HCT116 (cell line): ENCODE results near the gene CETP. TPM values are rescaled to one million over a fixed set of nuclear protein-coding genes. Genes with fewer than 3 reads are reported as not detected.

Experiments used
- ATAC-seq: fragments of 200-7000 bp; cut with Tn5 transposase; 2 replicates; pipeline ENCODE4 v1.9.1; 2020; ENCODE audit warnings: mild to moderate bottlenecking, moderate library complexity
- BruUV-seq: library from RNA; stranded (reverse); fragments of 400-500 nt; replicated peaks from 2 replicates; lab custom pipeline; 2021; lab: Mats Ljungman, UMichigan
- CTCF ChIA-PET: fragments of 300-600 bp; sonication (Branson Sonifier 250); formaldehyde crosslinking; loops from one replicate; lab custom pipeline; 2021; ENCODE audit warnings: antibody characterized with exemption; lab: Charles Lee
- POLR2A ChIA-PET: fragments of 300-600, 350-600 bp; sonication (Branson Sonifier 250); formaldehyde crosslinking; loops from one replicate; lab custom pipeline; 2021; ENCODE audit warnings: antibody characterized with exemption; lab: Charles Lee
- RAD21 ChIA-PET, 2 experiments: fragments of 300-600 bp; sonication (Branson Sonifier 250); formaldehyde crosslinking; loops; one replicate each; lab custom pipeline; 2023; ENCODE audit warnings: low total read pairs in 2 of 2; ENCODE audit not compliant: uncharacterized antibody in 2 of 2, unreplicated experiment in 2 of 2, low non-redundant PET in 1 of 2; lab: Charles Lee
- DNase-seq: peaks from one replicate; pipeline ENCODE4 v3.0.0-alpha.2; 2010; ENCODE audit warnings: low read depth, low spot score
- H2AFZ ChIP-seq: fragments of 200-600 bp; shearing (Covaris generic), sonication (generic); 2 replicates; pipeline ENCODE4 v1.6.1; 2017; ENCODE audit warnings: low read depth, mixed run types, mixed read lengths, antibody characterized with exemption, low read length; ENCODE audit not compliant: poor library complexity, severe bottlenecking
- H3K27ac ChIP-seq: 2 replicates; pipeline ENCODE4 v1.5.1; 2012; ENCODE audit warnings: low read depth, low read length
- H3K27me3 ChIP-seq: fragments of 200-600 bp; sonication (generic); 2 replicates; pipeline ENCODE4 v1.6.1; 2016; ENCODE audit warnings: mixed run types, low read length, mixed read lengths; ENCODE audit not compliant: insufficient read depth
- H3K36me3 ChIP-seq, 2 experiments: fragments of 200-500 bp in 1 of 2; fragments of 200-600 bp in 1 of 2; sonication (Bioruptor generic) in 1 of 2; sonication (generic) in 1 of 2; 2 replicates each; pipeline versions ENCODE4 v1.5.1 to v1.6.1; 2014 to 2016; ENCODE audit warnings: low read length in 2 of 2, inconsistent platforms in 1 of 2, mixed read lengths in 1 of 2, mixed run types in 1 of 2; ENCODE audit not compliant: insufficient read depth in 2 of 2, control insufficient read depth in 1 of 2
- H3K4me1 ChIP-seq, 2 experiments: fragments of 200-600 bp in 1 of 2; sonication (generic) in 1 of 2; 2 replicates each; pipeline versions ENCODE4 v1.5.1 to v1.6.1; 2012 to 2017; ENCODE audit warnings: low read length in 2 of 2, inconsistent platforms in 1 of 2, mild to moderate bottlenecking in 1 of 2, mixed read lengths in 1 of 2, mixed run types in 1 of 2, moderate library complexity in 1 of 2; ENCODE audit not compliant: insufficient read depth in 2 of 2, control insufficient read depth in 1 of 2
- H3K4me2 ChIP-seq: fragments of 200-600 bp; sonication (generic); 2 replicates; pipeline ENCODE4 v1.6.1; 2017; ENCODE audit warnings: mixed run types, low read length, mixed read lengths
- H3K4me3 ChIP-seq, 2 experiments: fragments of 200-600 bp in 1 of 2; sonication (generic) in 1 of 2; replicated peaks in 1 of 2; 2 replicates each; pipeline ENCODE4 v1.5.1; 2011 to 2016; ENCODE audit warnings: low read length in 2 of 2, control low read depth in 1 of 2, low read depth in 1 of 2, mild to moderate bottlenecking in 1 of 2, mixed read lengths in 1 of 2, mixed run types in 1 of 2
- H3K79me2 ChIP-seq: fragments of 200-600 bp; sonication (generic); 2 replicates; pipeline ENCODE4 v1.6.1; 2017; ENCODE audit warnings: mild to moderate bottlenecking, mixed run types, low read length, moderate library complexity, mixed read lengths; ENCODE audit not compliant: insufficient read depth
- H3K9ac ChIP-seq: fragments of 200-600 bp; sonication (generic); 2 replicates; pipeline ENCODE4 v1.6.1; 2016; ENCODE audit warnings: low read length, mixed read lengths
- H3K9me2 ChIP-seq: fragments of 200-600 bp; sonication (generic), shearing (Covaris generic); 2 replicates; pipeline ENCODE4 v1.6.1; 2017; ENCODE audit warnings: mixed run types, mild to moderate bottlenecking, moderate library complexity; ENCODE audit not compliant: insufficient read depth
- H3K9me3 ChIP-seq, 2 experiments: fragments of 200-500 bp in 1 of 2; fragments of 200-600 bp in 1 of 2; sonication (Bioruptor generic) in 1 of 2; sonication (generic) in 1 of 2; 2 replicates each; pipeline ENCODE4 v1.6.1; 2014 to 2017; ENCODE audit warnings: low read length in 2 of 2, mixed read lengths in 2 of 2, inconsistent platforms in 1 of 2, low read depth in 1 of 2, mild to moderate bottlenecking in 1 of 2, mixed run types in 1 of 2, moderate library complexity in 1 of 2; ENCODE audit not compliant: control insufficient read depth in 1 of 2, insufficient read depth in 1 of 2
- H4K20me1 ChIP-seq: fragments of 200-600 bp; sonication (generic), shearing (Covaris generic); 2 replicates; pipeline ENCODE4 v1.6.1; 2017; ENCODE audit warnings: mixed run types, mild to moderate bottlenecking, moderate library complexity; ENCODE audit not compliant: insufficient read depth
- CBX3 ChIP-seq: IDR thresholded peaks from 2 replicates; pipeline ENCODE4 v1.6.1; 2012; ENCODE audit warnings: low read depth
- CTCF ChIP-seq, 3 experiments: fragments of 200-600 bp in 1 of 3; sonication (generic) in 1 of 3; IDR thresholded peaks in 2 of 3; conservative IDR thresholded peaks in 1 of 3; 2 replicates each; pipeline ENCODE4 v1.5.1; 2012 to 2017; ENCODE audit warnings: low read depth in 2 of 3, low read length in 2 of 3, antibody characterized with exemption in 1 of 3, borderline replicate concordance in 1 of 3, control low read depth in 1 of 3, mild to moderate bottlenecking in 1 of 3, mixed read lengths in 1 of 3, mixed run types in 1 of 3, moderate library complexity in 1 of 3; ENCODE audit not compliant: insufficient read depth in 1 of 3
- ELF1 ChIP-seq: IDR thresholded peaks from 2 replicates; pipeline ENCODE4 v1.6.1; 2012; ENCODE audit warnings: low read depth, borderline replicate concordance
- EZH2 ChIP-seq: fragments of 200-600 bp; sonication (generic); IDR thresholded peaks from 2 replicates; pipeline ENCODE4 v1.6.1; 2017; ENCODE audit warnings: antibody characterized with exemption, mixed run types
- EZH2phosphoT487 ChIP-seq: fragments of 200-600 bp; IDR thresholded peaks from 2 replicates; pipeline ENCODE4 v1.6.1; 2018; ENCODE audit warnings: antibody characterized with exemption, borderline replicate concordance
- RAD21 ChIP-seq: IDR thresholded peaks from 2 replicates; pipeline ENCODE4 v1.6.1; 2012; ENCODE audit warnings: low read depth, mild to moderate bottlenecking
- SP1 ChIP-seq: IDR thresholded peaks from 2 replicates; pipeline ENCODE4 v1.6.1; 2012; ENCODE audit warnings: low read depth
- SRF ChIP-seq: IDR thresholded peaks from 2 replicates; pipeline ENCODE4 v1.6.1; 2012; ENCODE audit warnings: low read depth
- TCF7L2 ChIP-seq: IDR thresholded peaks from 2 replicates; pipeline ENCODE4 v1.7.0; 2011; ENCODE audit warnings: borderline replicate concordance, inconsistent platforms; ENCODE audit not compliant: insufficient read depth, insufficient read length; ENCODE audit errors: extremely low read depth
- ZFX ChIP-seq: fragments of 450-650 bp; IDR thresholded peaks from 2 replicates; pipeline ENCODE4 v1.6.1; 2017
- intact Hi-C: fragments of 100-400 bp; cut with micrococcal nuclease; formaldehyde crosslinking; loops from 2 replicates; pipeline ENCODE4 v1.10.0; 2022
- total RNA-seq: library from RNA; stranded (reverse); gene quantifications from one replicate; pipeline ENCODE4 v1.2.1, GENCODE V29; 2021; ENCODE audit not compliant: unreplicated experiment
- TF ChIP-seq, protein P1 (sequence below): IDR thresholded peaks from 2 replicates; pipeline ENCODE4 v1.6.1; 2012

Gene CETP
- total RNA-seq, 1 experiment from 2014 or later: not detected

DNA sequence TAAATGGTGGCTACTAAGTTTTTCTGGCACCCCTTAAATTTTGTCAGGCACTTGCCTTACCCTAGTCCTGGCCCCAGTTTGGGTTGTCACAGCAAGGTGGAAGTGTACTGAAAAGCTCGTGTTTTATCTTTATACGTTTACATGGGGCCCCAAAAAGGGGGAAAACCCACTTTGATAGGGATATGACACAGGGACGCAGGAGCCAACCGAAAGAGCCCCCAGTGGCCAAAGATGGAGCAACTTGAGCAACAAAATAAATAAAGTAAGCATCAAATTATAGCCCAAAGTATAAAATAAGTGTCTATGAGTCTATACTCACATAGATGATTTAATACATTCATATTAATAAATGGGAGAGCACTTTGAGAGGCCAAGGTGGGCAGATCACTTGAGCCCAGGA is 5.0 kb upstream of the CETP start:
- CTCF ChIA-PET: interaction anchor here (0.9 kb wide), 1 partner anchor 10 kb away, joined by 3 read pairs; no protein-coding TSS in a partner anchor
- 0 out of 2 replicates have a peak, but pooled peaks have one; percentile 47 for ATAC-seq
- no TSS peak for BruUV-seq

DNA sequence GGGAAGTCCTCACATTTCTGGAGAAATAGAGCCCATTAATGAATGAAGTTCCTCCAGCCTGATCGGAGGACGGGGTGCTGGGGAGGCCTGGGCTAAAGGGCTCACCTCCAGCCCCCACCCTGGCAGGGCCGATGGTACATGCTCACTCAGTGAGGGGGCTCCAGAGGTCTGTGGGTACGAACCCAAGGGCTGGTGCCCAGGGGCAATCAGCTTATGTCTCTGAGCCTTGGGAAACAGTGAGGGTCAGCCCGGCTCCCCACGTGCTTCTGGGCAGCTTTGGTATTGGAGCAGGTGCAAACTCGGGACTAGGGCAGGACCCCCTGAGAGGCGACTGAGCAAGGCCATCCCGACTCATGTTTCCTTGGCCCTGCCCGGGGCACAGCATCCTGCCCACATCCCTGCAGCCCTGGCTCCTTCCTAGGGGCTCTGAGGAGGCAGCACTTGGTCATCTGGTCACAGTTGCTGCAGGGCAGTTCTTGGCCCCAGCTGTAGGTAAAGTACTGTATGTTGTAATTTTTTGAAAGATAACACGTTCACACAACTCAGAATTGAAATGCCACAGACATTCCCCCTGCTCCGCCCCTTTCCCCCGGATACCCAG is 969 bp upstream of the CETP start:
- ChIA-PET CTCF (no interaction called here), POLR2A (no interaction called here), RAD21 (no interaction called here)
- Histone ChIP-seq H3K9me2 (no peaks in the 10 kb centered on the region), H3K79me2 (no peaks in the 10 kb centered on the region), H3K4me3 (no peak overlapping the region), H3K4me2 (no peak overlapping the region), H3K27me3 (no peaks in the 10 kb centered on the region), H3K36me3 (no peaks in the 10 kb centered on the region), H3K9me3 (no peaks in the 10 kb centered on the region), H3K9ac (no peak overlapping the region), H2AFZ (no peak overlapping the region), H3K27ac (no peak overlapping the region), H4K20me1 (no peaks in the 10 kb centered on the region), H3K4me1 (peaks cover 7 to 15% of the 10 kb centered on the region in 2 experiments; a peak in 3 of 4 replicates)
- intact Hi-C loops: no loop called here
- DNase-seq: no peak
- no TSS peak for BruUV-seq
- no peak for ATAC-seq
- no peak for TF ChIP-seq CTCF (IDR thresholded peaks at IDR 0.05 in 2 of 3, conservative IDR thresholded peaks at IDR 0.05 in 1 of 3; ENCODE audit: borderline replicate concordance in 1 of 3, insufficient read depth in 1 of 3, low read depth in 2 of 3, low read length in 2 of 3)
- TF ChIP-seq EZH2: no peak
- TF ChIP-seq, protein P1, sequence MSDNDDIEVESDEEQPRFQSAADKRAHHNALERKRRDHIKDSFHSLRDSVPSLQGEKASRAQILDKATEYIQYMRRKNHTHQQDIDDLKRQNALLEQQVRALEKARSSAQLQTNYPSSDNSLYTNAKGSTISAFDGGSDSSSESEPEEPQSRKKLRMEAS: no peak
- no peak for TF ChIP-seq ELF1
- TF ChIP-seq RAD21: no peak
- TF ChIP-seq SRF: no peak
- TF ChIP-seq EZH2phosphoT487: no peak
- TF ChIP-seq TCF7L2: no peak
- TF ChIP-seq ZFX: no peak
- TF ChIP-seq SP1: no peak
- no peak for TF ChIP-seq CBX3

More for the DNA sequence above, 5.0 kb upstream of the CETP start:
- POLR2A ChIA-PET: no interaction called here
- Histone ChIP-seq H3K27ac (no peak overlapping the region), H3K9me3 (no peaks in the 10 kb centered on the region), H3K36me3 (no peaks in the 10 kb centered on the region), H3K79me2 (no peaks in the 10 kb centered on the region), H3K9ac (no peak overlapping the region), H3K27me3 (no peaks in the 10 kb centered on the region), H3K4me1 (no peaks in the 10 kb centered on the region), H2AFZ (no peak overlapping the region), H3K4me3 (no peak overlapping the region), H4K20me1 (no peaks in the 10 kb centered on the region)
- intact Hi-C loops: no loop called here
- no peak for TF ChIP-seq SP1
- TF ChIP-seq CTCF (IDR thresholded peaks at IDR 0.05 in 2 of 3, conservative IDR thresholded peaks at IDR 0.05 in 1 of 3; ENCODE audit: borderline replicate concordance in 1 of 3, insufficient read depth in 1 of 3, low read depth in 2 of 3, low read length in 2 of 3): peak in 2 of 3 experiments; percentile 34 to 40; a peak in 4 of 6 replicates
- TF ChIP-seq, all 23 proteins: peak for 1
- RAD21 ChIA-PET: no interaction called here
- H3K4me2 ChIP-seq: no peak overlapping the region
- no peak for DNase-seq
- H3K9me2 ChIP-seq: no peaks in the 10 kb centered on the region
